AG04450 (cell line): ENCODE data around the gene DNM3. TPM values are rescaled to one million over a fixed set of nuclear protein-coding genes. Genes with fewer than 3 reads are reported as not detected.

Source experiments
- CTCF ChIA-PET: fragments of 300-600, 350-600 bp; formaldehyde crosslinking; extraction: SDS; loops from one replicate; lab custom pipeline; 2022; ENCODE audit warnings: antibody characterized with exemption, inconsistent platforms; lab: Charles Lee
- POLR2A ChIA-PET: fragments of 350-600 bp; formaldehyde crosslinking; extraction: SDS; loops from one replicate; lab custom pipeline; 2021; ENCODE audit warnings: antibody characterized with exemption, inconsistent platforms; lab: Yijun Ruan, JAX
- DNase-seq: peaks from one replicate; pipeline ENCODE4 v3.0.0-alpha.2; 2011; ENCODE audit warnings: low read depth, low spot score
- H3K27ac ChIP-seq: one replicate; pipeline ENCODE4 v1.5.1; 2012; ENCODE audit warnings: low read depth, low read length, control low read depth
- H3K27me3 ChIP-seq: one replicate; pipeline ENCODE4 v1.6.0; 2012; ENCODE audit warnings: low read length; ENCODE audit not compliant: control insufficient read depth, insufficient read depth
- H3K4me3 ChIP-seq: 2 replicates; pipeline ENCODE4 v1.5.1; 2011; ENCODE audit warnings: mild to moderate bottlenecking, low read depth, low read length, control low read depth
- H3K9me3 ChIP-seq: 2 replicates; pipeline ENCODE4 v1.5.1; 2012; ENCODE audit warnings: low read length; ENCODE audit not compliant: control insufficient read depth, insufficient read depth
- polyA plus RNA-seq: library from polyadenylated mRNA; depleted of rRNA; stranded (reverse); fragments of >200 nt; gene quantifications from 2 replicates; pipeline ENCODE4 v1.2.3, GENCODE V29; 2011
- TF ChIP-seq, protein P1 (sequence below): IDR thresholded peaks from 2 replicates; pipeline ENCODE4 v1.5.1; 2011; ENCODE audit warnings: low read depth, low read length, control low read depth, inconsistent platforms

The DNM3 gene
- polyA plus RNA-seq, 1 experiment, result 0.37 TPM

DNA sequence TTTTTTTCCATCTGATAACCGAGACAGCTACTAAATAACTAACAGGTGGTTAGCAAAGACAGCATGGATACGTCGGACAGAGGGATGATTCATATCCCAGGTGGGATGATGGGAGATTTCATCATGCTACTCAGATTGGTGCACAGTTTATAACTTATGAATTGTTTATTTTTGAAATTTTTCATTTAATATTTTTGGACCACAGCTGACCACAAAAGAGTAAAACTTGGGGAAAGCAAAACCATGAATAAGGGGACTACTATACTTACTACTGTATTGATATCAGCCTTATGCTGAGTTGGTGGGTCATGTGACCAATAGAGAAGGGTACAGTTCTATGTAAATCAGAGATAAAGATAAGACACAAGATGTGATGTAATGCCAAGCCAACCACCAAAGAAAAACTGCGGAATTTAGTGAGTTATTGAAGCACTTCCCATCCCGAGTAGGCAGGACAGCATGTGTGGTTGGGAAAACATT lies 331.1 kb downstream of the DNM3 start:
- H3K27me3 ChIP-seq, result no peaks in the 10 kb centered on the region
- ChIA-PET CTCF (interaction anchor here (1.0 kb wide), 1 partner anchor 227 kb away, joined by 3 read pairs; no protein-coding TSS in a partner anchor), POLR2A (no interaction called here)
- no peak for DNase-seq
- no peaks in the 10 kb centered on the region for H3K9me3 ChIP-seq
- TF ChIP-seq, protein P1, sequence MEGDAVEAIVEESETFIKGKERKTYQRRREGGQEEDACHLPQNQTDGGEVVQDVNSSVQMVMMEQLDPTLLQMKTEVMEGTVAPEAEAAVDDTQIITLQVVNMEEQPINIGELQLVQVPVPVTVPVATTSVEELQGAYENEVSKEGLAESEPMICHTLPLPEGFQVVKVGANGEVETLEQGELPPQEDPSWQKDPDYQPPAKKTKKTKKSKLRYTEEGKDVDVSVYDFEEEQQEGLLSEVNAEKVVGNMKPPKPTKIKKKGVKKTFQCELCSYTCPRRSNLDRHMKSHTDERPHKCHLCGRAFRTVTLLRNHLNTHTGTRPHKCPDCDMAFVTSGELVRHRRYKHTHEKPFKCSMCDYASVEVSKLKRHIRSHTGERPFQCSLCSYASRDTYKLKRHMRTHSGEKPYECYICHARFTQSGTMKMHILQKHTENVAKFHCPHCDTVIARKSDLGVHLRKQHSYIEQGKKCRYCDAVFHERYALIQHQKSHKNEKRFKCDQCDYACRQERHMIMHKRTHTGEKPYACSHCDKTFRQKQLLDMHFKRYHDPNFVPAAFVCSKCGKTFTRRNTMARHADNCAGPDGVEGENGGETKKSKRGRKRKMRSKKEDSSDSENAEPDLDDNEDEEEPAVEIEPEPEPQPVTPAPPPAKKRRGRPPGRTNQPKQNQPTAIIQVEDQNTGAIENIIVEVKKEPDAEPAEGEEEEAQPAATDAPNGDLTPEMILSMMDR, result no peak
- H3K4me3 ChIP-seq, result no peak overlapping the region
- H3K27ac ChIP-seq, result no peak overlapping the region

DNA sequence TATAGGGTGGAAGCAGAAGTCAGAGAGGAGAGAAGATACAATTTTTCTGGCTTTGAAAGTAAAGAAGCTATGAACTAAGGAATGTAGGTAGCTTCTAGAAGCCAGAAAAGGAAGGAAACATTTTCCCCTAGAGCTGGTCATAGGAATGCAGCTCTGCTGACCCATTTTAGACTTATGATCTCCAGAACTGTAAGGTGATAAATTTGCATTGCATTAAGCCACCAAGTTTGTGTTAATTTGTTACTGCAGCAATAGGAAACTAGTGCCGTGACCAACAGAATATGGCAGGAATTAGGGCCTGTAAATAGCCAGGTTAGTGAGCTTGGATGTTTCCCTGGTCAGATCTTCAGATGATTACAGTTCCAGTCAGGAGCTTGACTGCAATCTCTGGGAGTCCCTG lies 334.9 kb downstream of the DNM3 start:
- TF ChIP-seq, protein P1, result no peak
- ChIA-PET CTCF (interaction anchor here (0.9 kb wide), 1 partner anchor 147 kb away, joined by 3 read pairs; no protein-coding TSS in a partner anchor), POLR2A (no interaction called here)
- no peaks in the 10 kb centered on the region for H3K9me3 ChIP-seq
- H3K4me3 ChIP-seq, result no peak overlapping the region
- no peak for DNase-seq
- no peak overlapping the region for H3K27ac ChIP-seq
- no peaks in the 10 kb centered on the region for H3K27me3 ChIP-seq

DNA sequence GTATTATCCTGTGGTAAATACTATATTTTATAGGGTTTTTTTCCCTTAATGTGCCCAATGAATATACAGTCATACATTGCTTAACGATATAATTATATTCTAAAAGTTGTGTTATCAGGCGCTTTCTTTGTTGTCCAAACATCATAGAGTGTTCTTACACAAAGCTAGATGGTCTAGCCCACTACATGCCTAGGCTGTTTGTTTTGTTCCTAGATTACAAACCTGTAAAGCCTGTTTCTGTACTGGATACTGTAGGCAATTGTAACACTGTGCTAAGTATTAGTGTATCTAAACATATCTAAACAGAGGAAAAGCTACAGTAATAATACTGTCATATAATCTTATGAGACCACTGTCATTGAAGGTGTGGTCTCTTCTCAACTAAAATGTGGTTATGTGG lies 336.6 kb downstream of the DNM3 start:
- POLR2A ChIA-PET, result no interaction called here
- TF ChIP-seq, protein P1, result no peak

DNA sequence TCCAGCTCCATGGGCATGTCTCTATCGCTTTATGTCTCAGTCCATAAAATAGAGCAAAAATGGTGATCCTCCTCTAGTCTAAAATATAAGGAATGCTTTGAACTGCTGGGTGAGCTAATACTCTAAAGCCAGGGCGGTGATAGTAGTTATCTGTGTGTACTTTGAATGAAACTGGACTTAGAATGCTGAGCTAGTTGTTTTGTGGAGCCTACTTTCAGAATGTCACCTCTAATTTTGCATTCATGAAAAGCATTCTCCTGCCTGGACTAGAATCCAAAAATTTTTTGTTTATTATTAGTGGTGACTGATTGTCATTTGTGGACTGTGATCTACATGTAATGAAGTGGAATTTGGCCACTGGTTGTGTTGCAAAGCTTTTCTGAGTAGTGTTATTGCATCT lies 337.6 kb downstream of the DNM3 start:
- Histone ChIP-seq H3K27me3 (no peaks in the 10 kb centered on the region), H3K27ac (no peak overlapping the region), H3K9me3 (no peaks in the 10 kb centered on the region), H3K4me3 (no peak overlapping the region)
- DNase-seq, result no peak
- TF ChIP-seq, protein P1, result no peak
- CTCF ChIA-PET, result no interaction called here
- POLR2A ChIA-PET, result interaction anchor here (0.6 kb wide), 1 partner anchor 180 kb away, joined by 5 read pairs; no protein-coding TSS in a partner anchor

More for the DNA sequence above, 336.6 kb downstream of the DNM3 start:
- CTCF ChIA-PET, result no interaction called here
- Histone ChIP-seq H3K27me3 (no peaks in the 10 kb centered on the region), H3K9me3 (no peaks in the 10 kb centered on the region), H3K4me3 (no peak overlapping the region), H3K27ac (no peak overlapping the region)
- no peak for DNase-seq

DNA sequence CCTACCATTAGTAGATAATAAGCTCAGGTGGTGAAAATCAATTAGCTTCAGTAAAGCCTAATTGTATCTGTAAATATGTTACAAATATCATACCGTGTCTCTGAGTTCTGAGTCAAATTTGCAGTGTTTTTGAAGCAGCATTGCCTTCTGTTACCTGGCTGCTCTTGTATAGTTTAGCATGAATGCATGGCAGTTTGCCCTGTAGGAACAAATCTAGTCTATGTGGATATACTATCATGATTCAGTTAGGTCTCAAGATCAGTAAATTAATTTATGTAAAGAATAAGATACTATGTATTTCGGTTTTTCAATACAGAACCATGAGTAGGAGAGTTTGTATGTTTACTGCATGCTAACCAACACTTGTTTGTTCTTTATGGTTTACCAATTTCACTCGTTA lies 338.6 kb downstream of the DNM3 start:
- ChIA-PET CTCF (interaction anchor here (0.6 kb wide), 1 partner anchor 380 kb away, joined by 3 read pairs; no protein-coding TSS in a partner anchor), POLR2A (no interaction called here)
- no peaks in the 10 kb centered on the region for H3K9me3 ChIP-seq
- TF ChIP-seq, protein P1, result no peak
- H3K27me3 ChIP-seq, result no peaks in the 10 kb centered on the region
- no peak overlapping the region for H3K27ac ChIP-seq
- H3K4me3 ChIP-seq, result no peak overlapping the region
- DNase-seq, result no peak
